ENCODE data around the gene ASTN2. TPM values are rescaled to one million over a fixed set of nuclear protein-coding genes. Genes with fewer than 3 reads are reported as not detected.

Gene ASTN2
- total RNA-seq, 1 experiment from 2014 or later, result 4.8 TPM

- Histone ChIP-seq H3K4me2 (ENCODE audit: low read length) (no peak overlapping the region), H2AFZ (ENCODE audit: low read depth, low read length, poor library complexity, severe bottlenecking) (no peak overlapping the region), H3K79me2 (ENCODE audit: insufficient read depth, low read length) (no peaks in the 10 kb centered on the region), H3K4me3 (replicated peaks in 1 of 2; ENCODE audit: low read depth in 1 of 2, low read length in 2 of 2) (no peak overlapping the region), H3K9me2 (ENCODE audit: insufficient read depth) (no peaks in the 10 kb centered on the region), H4K20me1 (ENCODE audit: insufficient read depth) (no peaks in the 10 kb centered on the region), H3K4me1 (ENCODE audit: control insufficient read depth in 1 of 2, insufficient read depth in 2 of 2, low read length in 2 of 2) (no peaks in the 10 kb centered on the region), H3K9ac (ENCODE audit: low read length) (no peak overlapping the region), H3K27ac (ENCODE audit: low read depth, low read length) (no peak overlapping the region), H3K9me3 (ENCODE audit: control insufficient read depth in 1 of 2, insufficient read depth in 1 of 2, low read depth in 1 of 2, low read length in 2 of 2) (no peaks in the 10 kb centered on the region), H3K36me3 (ENCODE audit: control insufficient read depth in 1 of 2, insufficient read depth in 2 of 2, low read length in 2 of 2) (no peaks in the 10 kb centered on the region), H3K27me3 (ENCODE audit: insufficient read depth, low read length) (no peaks in the 10 kb centered on the region)
- TF ChIP-seq CEBPB (IDR thresholded peaks at IDR 0.05; ENCODE audit: low read depth) (no peak), ATF3 (IDR thresholded peaks at IDR 0.05) (no peak), ZFX (IDR thresholded peaks at IDR 0.05) (no peak), RAD21 (IDR thresholded peaks at IDR 0.05; ENCODE audit: low read depth) (no peak), SRF (IDR thresholded peaks at IDR 0.05; ENCODE audit: low read depth) (no peak), CBX3 (IDR thresholded peaks at IDR 0.05; ENCODE audit: low read depth) (no peak), MAX (IDR thresholded peaks at IDR 0.05) (no peak), ELF1 (IDR thresholded peaks at IDR 0.05; ENCODE audit: borderline replicate concordance, low read depth) (no peak), JUND (IDR thresholded peaks at IDR 0.05) (no peak)
- intact Hi-C loops (cut with micrococcal nuclease), result no loop called here
- BruUV-seq (replicated peaks), result no TSS peak
- ATAC-seq (no peak), DNase-seq (ENCODE audit: low read depth, low spot score) (no peak)
- ChIA-PET POLR2A (no interaction called here), CTCF (no interaction called here), RAD21 (ENCODE audit: low non-redundant PET in 1 of 2, low total read pairs in 2 of 2, uncharacterized antibody in 2 of 2, unreplicated experiment in 2 of 2) (no interaction called here)
Measured at GRCh38 chr9:116520218-116520617, 894.6 kb downstream of the ASTN2 start.

GRCh38 chr9:116516456-116516855 lies 898.4 kb downstream of the ASTN2 start:
- DNase-seq (ENCODE audit: low read depth, low spot score), result no peak
- H3K79me2 ChIP-seq (ENCODE audit: insufficient read depth, low read length), result no peaks in the 10 kb centered on the region
- CTCF ChIA-PET, result no interaction called here
- H3K9me2 ChIP-seq (ENCODE audit: insufficient read depth), result no peaks in the 10 kb centered on the region
- no peak overlapping the region for H3K27ac ChIP-seq (ENCODE audit: low read depth, low read length)
- BruUV-seq (replicated peaks), result no TSS peak
- RAD21 ChIA-PET (ENCODE audit: low non-redundant PET in 1 of 2, low total read pairs in 2 of 2, uncharacterized antibody in 2 of 2, unreplicated experiment in 2 of 2), result no interaction called here
- no peaks in the 10 kb centered on the region for H3K36me3 ChIP-seq (ENCODE audit: control insufficient read depth in 1 of 2, insufficient read depth in 2 of 2, low read length in 2 of 2)
- H3K9me3 ChIP-seq (ENCODE audit: control insufficient read depth in 1 of 2, insufficient read depth in 1 of 2, low read depth in 1 of 2, low read length in 2 of 2), result no peaks in the 10 kb centered on the region
- H3K4me1 ChIP-seq (ENCODE audit: control insufficient read depth in 1 of 2, insufficient read depth in 2 of 2, low read length in 2 of 2), result no peaks in the 10 kb centered on the region
- no peaks in the 10 kb centered on the region for H3K27me3 ChIP-seq (ENCODE audit: insufficient read depth, low read length)
- no peaks in the 10 kb centered on the region for H4K20me1 ChIP-seq (ENCODE audit: insufficient read depth)
- H3K4me3 ChIP-seq (replicated peaks in 1 of 2; ENCODE audit: low read depth in 1 of 2, low read length in 2 of 2), result no peak overlapping the region
- H3K9ac ChIP-seq (ENCODE audit: low read length), result no peak overlapping the region
- H2AFZ ChIP-seq (ENCODE audit: low read depth, low read length, poor library complexity, severe bottlenecking), result no peak overlapping the region
- POLR2A ChIA-PET, result no interaction called here
- intact Hi-C loops (cut with micrococcal nuclease), result no loop called here
- no peak for ATAC-seq
- no peak overlapping the region for H3K4me2 ChIP-seq (ENCODE audit: low read length)
- TF ChIP-seq CBX3 (IDR thresholded peaks at IDR 0.05; ENCODE audit: low read depth) (no peak), SRF (IDR thresholded peaks at IDR 0.05; ENCODE audit: low read depth) (no peak), EZH2 (IDR thresholded peaks at IDR 0.05) (no peak), ELF1 (IDR thresholded peaks at IDR 0.05; ENCODE audit: borderline replicate concordance, low read depth) (no peak), CTCF (IDR thresholded peaks at IDR 0.05 in 2 of 3, conservative IDR thresholded peaks at IDR 0.05 in 1 of 3; ENCODE audit: borderline replicate concordance in 1 of 3, insufficient read depth in 1 of 3, low read depth in 2 of 3, low read length in 2 of 3) (no peak), CEBPB (IDR thresholded peaks at IDR 0.05; ENCODE audit: low read depth) (no peak), ATF3 (IDR thresholded peaks at IDR 0.05) (no peak), ZBTB33 (IDR thresholded peaks at IDR 0.05; ENCODE audit: extremely low read depth, insufficient replicate concordance, low read length) (no peak), RAD21 (IDR thresholded peaks at IDR 0.05; ENCODE audit: low read depth) (no peak), ZFX (IDR thresholded peaks at IDR 0.05) (no peak), EZH2phosphoT487 (IDR thresholded peaks at IDR 0.05; ENCODE audit: borderline replicate concordance) (no peak), SP1 (IDR thresholded peaks at IDR 0.05; ENCODE audit: low read depth) (no peak), POLR2AphosphoS5 (IDR thresholded peaks at IDR 0.05; ENCODE audit: low read depth, low read length) (no peak), TCF7L2 (IDR thresholded peaks at IDR 0.05; ENCODE audit: borderline replicate concordance, extremely low read depth, insufficient read depth, insufficient read length) (no peak), YY1 (IDR thresholded peaks at IDR 0.05; ENCODE audit: extremely low read depth, insufficient replicate concordance, low read depth, low read length) (no peak)
